Mesendoderm (in vitro differentiated cells): ENCODE measurements around the gene ITPR2.
A peak's percentile ranks its signal among the peaks of the same experiment; 100 is the strongest.

Experiments
- DNase-seq: peaks from one replicate; pipeline ENCODE4 v3.0.0; 2013
- H2AK5ac ChIP-seq: 2 replicates; pipeline ENCODE4 v1.6.1; 2013; ENCODE audit warnings: low read length, inconsistent platforms
- H2BK120ac ChIP-seq: 2 replicates; pipeline ENCODE4 v1.6.1; 2013; ENCODE audit warnings: low read depth, mild to moderate bottlenecking, low read length, moderate library complexity, mixed read lengths
- H2BK15ac ChIP-seq: replicated peaks from 2 replicates; pipeline ENCODE4 v1.6.1; 2013; ENCODE audit warnings: low read depth, mild to moderate bottlenecking, moderate library complexity
- H2BK5ac ChIP-seq: 2 replicates; pipeline ENCODE4 v1.6.1; 2013; ENCODE audit warnings: low read length, inconsistent platforms
- H3K18ac ChIP-seq: 2 replicates; pipeline ENCODE4 v1.6.1; 2013; ENCODE audit warnings: mild to moderate bottlenecking, low read length, mixed read lengths
- H3K23ac ChIP-seq: one replicate; pipeline ENCODE4 v1.6.1; 2013; ENCODE audit warnings: low read length
- H3K27ac ChIP-seq: 2 replicates; pipeline ENCODE4 v1.5.1; 2013; ENCODE audit warnings: low read depth, mild to moderate bottlenecking, inconsistent platforms, low read length, moderate library complexity
- H3K27me3 ChIP-seq: 2 replicates; pipeline ENCODE4 v1.6.1; 2013; ENCODE audit warnings: low read length, control low read depth, mild to moderate bottlenecking, inconsistent platforms; ENCODE audit not compliant: insufficient read depth, poor library complexity
- H3K36me3 ChIP-seq: 2 replicates; pipeline ENCODE4 v1.6.1; 2013; ENCODE audit warnings: low read length, inconsistent platforms; ENCODE audit not compliant: control insufficient read depth, insufficient read depth
- H3K4ac ChIP-seq: one replicate; pipeline ENCODE4 v1.6.1; 2013; ENCODE audit warnings: low read depth, mild to moderate bottlenecking, low read length, moderate library complexity
- H3K4me1 ChIP-seq: 2 replicates; pipeline ENCODE4 v1.6.1; 2013; ENCODE audit warnings: low read depth, low read length, inconsistent platforms; ENCODE audit not compliant: control insufficient read depth
- H3K4me2 ChIP-seq: 2 replicates; pipeline ENCODE4 v1.6.1; 2013; ENCODE audit warnings: low read length
- H3K4me3 ChIP-seq: 2 replicates; pipeline ENCODE4 v1.5.1; 2013; ENCODE audit warnings: mild to moderate bottlenecking, low read length
- H3K56ac ChIP-seq: one replicate; pipeline ENCODE4 v1.6.1; 2013; ENCODE audit warnings: low read length
- H3K79me1 ChIP-seq: 2 replicates; pipeline ENCODE4 v1.6.1; 2013; ENCODE audit warnings: low read length, inconsistent platforms
- H3K79me2 ChIP-seq: 2 replicates; pipeline ENCODE4 v1.6.1; 2013; ENCODE audit warnings: mild to moderate bottlenecking, low read length; ENCODE audit not compliant: control insufficient read depth, insufficient read depth
- H3K9ac ChIP-seq: 2 replicates; pipeline ENCODE4 v1.6.1; 2013; ENCODE audit warnings: low read length, inconsistent platforms
- H4K5ac ChIP-seq: one replicate; pipeline ENCODE4 v1.6.1; 2013; ENCODE audit warnings: low read length
- H4K8ac ChIP-seq: one replicate; pipeline ENCODE4 v1.6.1; 2013; ENCODE audit warnings: low read depth, mild to moderate bottlenecking, control low read depth, low read length, moderate library complexity
- WGBS: extraction: QIAGEN DNeasy Blood & Tissue Kit; methylation state at CpG from one replicate; pipeline ENCODE4 v1.1.7; 2013; ENCODE audit warnings: low lambda C conversion rate, missing lambda C conversion rate; ENCODE audit not compliant: insufficient coverage; ENCODE audit errors: extremely low coverage; 5-methylcytosine and 5-hydroxymethylcytosine counted together

Gene ITPR2

DNA sequence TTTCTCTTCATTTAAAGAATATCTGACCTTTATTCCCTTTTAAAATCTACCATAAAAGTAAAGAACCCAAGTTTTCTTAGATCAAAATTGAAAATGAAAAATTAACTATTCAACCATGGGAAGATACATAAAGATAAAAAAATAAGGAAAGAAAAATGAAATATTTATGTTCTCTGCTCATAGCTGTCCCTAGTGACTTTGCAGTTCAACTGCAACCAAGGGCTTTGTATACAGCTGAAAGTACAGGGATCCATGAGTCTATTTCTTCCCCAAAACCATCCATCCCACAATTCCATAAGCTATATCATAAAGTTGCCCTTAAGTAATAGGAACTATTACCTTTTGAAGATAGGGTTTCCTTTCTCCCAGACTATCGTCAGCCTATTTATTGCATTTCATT, 113.1 kb downstream of the ITPR2 start:
- no peak overlapping the region for H2BK15ac ChIP-seq
- H3K18ac ChIP-seq: no peak overlapping the region
- H3K27ac ChIP-seq: no peak overlapping the region
- no peak overlapping the region for H4K5ac ChIP-seq
- no peak overlapping the region for H3K4me2 ChIP-seq
- H3K27me3 ChIP-seq: no peaks in the 10 kb centered on the region
- no peak overlapping the region for H3K56ac ChIP-seq
- DNase-seq: no peak
- H3K4me3 ChIP-seq: no peak overlapping the region
- H2BK5ac ChIP-seq: no peak overlapping the region
- no peak overlapping the region for H3K9ac ChIP-seq
- H4K8ac ChIP-seq: no peak overlapping the region
- no CpG with 5 or more reads among the region's 1 CpG for WGBS
- no peak overlapping the region for H3K4ac ChIP-seq
- no peaks in the 10 kb centered on the region for H3K79me2 ChIP-seq
- H3K4me1 ChIP-seq: no peaks in the 10 kb centered on the region
- no peak overlapping the region for H2BK120ac ChIP-seq
- no peaks in the 10 kb centered on the region for H3K36me3 ChIP-seq
- H3K79me1 ChIP-seq: no peaks in the 10 kb centered on the region
- no peak overlapping the region for H2AK5ac ChIP-seq
- H3K23ac ChIP-seq: no peak overlapping the region

DNA sequence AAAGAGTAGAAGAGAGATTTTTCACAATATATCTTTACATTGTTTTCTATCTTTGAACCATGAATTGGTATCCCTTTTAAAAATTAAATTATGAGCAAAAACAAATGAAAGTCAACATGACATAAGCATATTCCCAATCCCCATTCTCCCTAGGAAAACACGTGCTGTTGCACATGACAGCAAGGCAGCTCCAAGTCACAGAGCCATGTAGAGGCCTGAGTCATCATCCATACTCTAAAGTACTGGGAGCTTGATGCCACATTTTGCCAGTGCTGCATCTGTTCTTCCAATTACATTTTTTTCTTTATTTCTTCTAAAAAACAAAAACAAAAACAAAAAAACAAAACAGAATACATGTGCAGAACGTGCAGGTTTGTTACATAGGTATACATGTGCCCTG, 115.2 kb downstream of the ITPR2 start:
- Histone ChIP-seq H3K27me3 (no peaks in the 10 kb centered on the region), H4K5ac (no peak overlapping the region), H2AK5ac (no peak overlapping the region), H3K9ac (no peak overlapping the region), H2BK5ac (no peak overlapping the region), H3K4me3 (no peak overlapping the region), H3K4ac (no peak overlapping the region), H2BK15ac (no peak overlapping the region), H3K23ac (no peak overlapping the region), H4K8ac (no peak overlapping the region), H2BK120ac (no peak overlapping the region), H3K79me1 (no peaks in the 10 kb centered on the region), H3K18ac (no peak overlapping the region), H3K27ac (no peak overlapping the region), H3K4me1 (peaks cover 4% of the 10 kb centered on the region), H3K36me3 (no peaks in the 10 kb centered on the region), H3K4me2 (no peak overlapping the region), H3K79me2 (no peaks in the 10 kb centered on the region), H3K56ac (no peak overlapping the region)
- WGBS: no CpG with 5 or more reads among the region's 2 CpGs
- DNase-seq: no peak

DNA sequence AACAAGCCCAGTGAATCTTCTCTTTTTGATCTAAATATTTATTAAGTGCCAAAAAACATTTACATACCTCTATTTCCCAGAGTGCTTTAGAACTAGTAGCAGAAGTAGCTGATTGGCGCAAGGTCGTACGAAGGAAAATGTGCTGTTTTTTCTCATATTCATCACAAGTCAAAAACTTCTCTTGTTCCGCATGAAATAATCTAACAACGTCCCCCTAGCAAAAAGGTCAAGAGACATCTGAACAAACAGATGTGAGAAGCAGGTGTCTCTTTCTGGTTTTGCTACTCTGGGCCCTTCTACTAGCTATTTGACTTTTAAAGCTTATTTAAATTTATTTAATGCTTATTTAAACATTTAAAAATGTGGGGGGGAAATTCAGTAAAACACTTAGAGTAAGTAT, 117.8 kb downstream of the ITPR2 start:
- H3K4ac ChIP-seq: no peak overlapping the region
- no peak overlapping the region for H3K4me3 ChIP-seq
- H3K79me1 ChIP-seq: no peaks in the 10 kb centered on the region
- no peaks in the 10 kb centered on the region for H3K27me3 ChIP-seq
- no peak overlapping the region for H2BK120ac ChIP-seq
- H3K36me3 ChIP-seq: no peaks in the 10 kb centered on the region
- no peak overlapping the region for H3K56ac ChIP-seq
- DNase-seq: no peak
- H3K4me1 ChIP-seq: peaks cover 7% of the 10 kb centered on the region
- WGBS: no CpG with 5 or more reads among the region's 5 CpGs
- H2AK5ac ChIP-seq: no peak overlapping the region
- H2BK5ac ChIP-seq: no peak overlapping the region
- H4K8ac ChIP-seq: no peak overlapping the region
- no peak overlapping the region for H2BK15ac ChIP-seq
- no peak overlapping the region for H4K5ac ChIP-seq
- no peak overlapping the region for H3K9ac ChIP-seq
- no peak overlapping the region for H3K18ac ChIP-seq
- no peak overlapping the region for H3K23ac ChIP-seq
- H3K79me2 ChIP-seq: no peaks in the 10 kb centered on the region
- H3K27ac ChIP-seq: no peak overlapping the region
- H3K4me2 ChIP-seq: no peak overlapping the region

GRCh38 chr12:26713885-26714383, 119.1 kb downstream of the ITPR2 start:
- Histone ChIP-seq H4K5ac (no peak overlapping the region), H3K4ac (no peak overlapping the region), H3K4me3 (no peak overlapping the region), H3K79me2 (no peaks in the 10 kb centered on the region), H3K4me2 (no peak overlapping the region), H3K56ac (no peak overlapping the region), H2AK5ac (no peak overlapping the region), H3K27ac (no peak overlapping the region), H3K23ac (no peak overlapping the region), H3K4me1 (peaks cover 7% of the 10 kb centered on the region), H3K36me3 (no peaks in the 10 kb centered on the region), H3K18ac (no peak overlapping the region), H2BK15ac (no peak overlapping the region), H2BK5ac (no peak overlapping the region), H4K8ac (no peak overlapping the region), H2BK120ac (no peak overlapping the region), H3K9ac (no peak overlapping the region), H3K79me1 (no peaks in the 10 kb centered on the region), H3K27me3 (no peaks in the 10 kb centered on the region)
- no CpG with 5 or more reads among the region's 8 CpGs for WGBS
- no peak for DNase-seq

- H3K79me1 ChIP-seq: no peaks in the 10 kb centered on the region
- no peak overlapping the region for H3K56ac ChIP-seq
- peak; percentile 74 for DNase-seq
- no peak overlapping the region for H3K4ac ChIP-seq
- H3K18ac ChIP-seq: no peak overlapping the region
- no peak overlapping the region for H2BK15ac ChIP-seq
- H3K36me3 ChIP-seq: no peaks in the 10 kb centered on the region
- H4K5ac ChIP-seq: no peak overlapping the region
- H3K4me1 ChIP-seq: peaks cover 7% of the 10 kb centered on the region
- H2BK120ac ChIP-seq: no peak overlapping the region
- no peak overlapping the region for H3K9ac ChIP-seq
- H3K23ac ChIP-seq: peak overlapping the region; percentile 26
- H3K4me2 ChIP-seq: no peak overlapping the region
- no peak overlapping the region for H2BK5ac ChIP-seq
- no peaks in the 10 kb centered on the region for H3K27me3 ChIP-seq
- H2AK5ac ChIP-seq: no peak overlapping the region
- WGBS: no CpG with 5 or more reads among the region's 5 CpGs
- H3K4me3 ChIP-seq: no peak overlapping the region
- H4K8ac ChIP-seq: no peak overlapping the region
- H3K79me2 ChIP-seq: no peaks in the 10 kb centered on the region
- H3K27ac ChIP-seq: no peak overlapping the region
Measured at GRCh38 chr12:26712892-26713291, 120.1 kb downstream of the ITPR2 start.

DNA sequence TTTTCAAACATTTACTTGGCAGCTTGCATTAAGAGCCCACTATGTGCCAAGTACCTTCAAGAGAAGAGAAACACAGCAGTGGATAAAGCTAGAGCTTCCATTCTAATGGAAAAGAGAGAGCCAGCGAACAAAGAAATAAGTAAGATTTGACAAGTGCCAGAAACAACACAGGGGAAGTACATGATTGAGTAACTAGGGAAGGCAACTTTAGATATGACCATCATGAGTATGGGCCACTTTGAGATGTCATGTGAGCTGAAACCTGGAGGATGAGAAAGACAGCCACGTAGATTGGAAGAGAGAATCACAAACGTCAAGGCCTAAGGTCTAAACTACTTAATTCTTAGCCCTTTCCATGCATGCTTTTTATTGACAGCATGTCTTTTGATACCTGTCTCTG, 121.4 kb downstream of the ITPR2 start:
- WGBS: no CpG with 5 or more reads among the region's 3 CpGs
- no peak overlapping the region for H4K5ac ChIP-seq

More for the DNA sequence above, 121.4 kb downstream of the ITPR2 start:
- no peak overlapping the region for H3K4me2 ChIP-seq
- no peak overlapping the region for H3K27ac ChIP-seq
- no peak for DNase-seq
- no peak overlapping the region for H2BK15ac ChIP-seq
- H3K4me1 ChIP-seq: peaks cover 7% of the 10 kb centered on the region
- H3K79me2 ChIP-seq: no peaks in the 10 kb centered on the region
- H3K79me1 ChIP-seq: no peaks in the 10 kb centered on the region
- H3K23ac ChIP-seq: no peak overlapping the region
- H3K36me3 ChIP-seq: no peaks in the 10 kb centered on the region
- no peak overlapping the region for H2BK5ac ChIP-seq
- no peak overlapping the region for H3K56ac ChIP-seq
- no peak overlapping the region for H3K4me3 ChIP-seq
- H2BK120ac ChIP-seq: no peak overlapping the region
- no peaks in the 10 kb centered on the region for H3K27me3 ChIP-seq
- no peak overlapping the region for H2AK5ac ChIP-seq
- no peak overlapping the region for H4K8ac ChIP-seq
- no peak overlapping the region for H3K9ac ChIP-seq
- no peak overlapping the region for H3K4ac ChIP-seq
- no peak overlapping the region for H3K18ac ChIP-seq
